DOHH2 (cell line): ENCODE results near the gene GLS.

Source experiments
- H3F3A ChIP-seq: fragments of 200-600 bp; sonication (generic), shearing (Covaris generic); 2 replicates; pipeline ENCODE4 v1.6.0; 2016; ENCODE audit warnings: antibody characterized with exemption, mild to moderate bottlenecking; ENCODE audit not compliant: control insufficient read depth, insufficient read depth
- H3K27ac ChIP-seq: fragments of 200-600 bp; sonication (generic); 2 replicates; pipeline ENCODE4 v1.5.1; 2014; ENCODE audit warnings: low read depth, mild to moderate bottlenecking, low read length, moderate library complexity
- H3K27me3 ChIP-seq: fragments of 200-600 bp; sonication (generic); 2 replicates; pipeline ENCODE4 v1.6.1; 2014; ENCODE audit warnings: mild to moderate bottlenecking, low read length, mixed read lengths; ENCODE audit not compliant: control insufficient read depth
- H3K36me3 ChIP-seq: fragments of 200-600 bp; sonication (generic); 2 replicates; pipeline ENCODE4 v1.6.1; 2014; ENCODE audit warnings: mild to moderate bottlenecking, low read length, moderate library complexity, mixed read lengths; ENCODE audit not compliant: control insufficient read depth
- H3K4me1 ChIP-seq: fragments of 200-600 bp; sonication (generic); 2 replicates; pipeline ENCODE4 v1.6.1; 2014; ENCODE audit warnings: mild to moderate bottlenecking, low read length, mixed read lengths; ENCODE audit not compliant: control insufficient read depth
- H3K4me2 ChIP-seq: fragments of 200-600 bp; sonication (generic); 2 replicates; pipeline ENCODE4 v1.6.0; 2014; ENCODE audit warnings: mild to moderate bottlenecking, low read length, moderate library complexity
- H3K4me3 ChIP-seq: fragments of 200-600 bp; sonication (generic); 2 replicates; pipeline ENCODE4 v1.5.1; 2014; ENCODE audit warnings: mild to moderate bottlenecking, low read length, mixed read lengths
- H3K79me2 ChIP-seq: fragments of 200-600 bp; sonication (generic); 2 replicates; pipeline ENCODE4 v1.6.1; 2014; ENCODE audit warnings: mild to moderate bottlenecking, low read length, mixed read lengths; ENCODE audit not compliant: control insufficient read depth
- H3K9me2 ChIP-seq: fragments of 200-600 bp; sonication (generic); replicated peaks from 2 replicates; pipeline ENCODE4 v1.6.1; 2014; ENCODE audit warnings: mild to moderate bottlenecking, low read length, mixed read lengths; ENCODE audit not compliant: control insufficient read depth
- H3K9me3 ChIP-seq: fragments of 200-600 bp; sonication (generic); 2 replicates; pipeline ENCODE4 v1.6.1; 2014; ENCODE audit warnings: antibody characterized with exemption, low read length, mixed read lengths; ENCODE audit not compliant: control insufficient read depth, insufficient read depth
- H4K20me1 ChIP-seq: fragments of 200-600 bp; sonication (generic); 2 replicates; pipeline ENCODE4 v1.6.0; 2014; ENCODE audit warnings: low read depth, mild to moderate bottlenecking, antibody characterized with exemption, low read length, moderate library complexity; ENCODE audit not compliant: control insufficient read depth, insufficient read depth
- CTCF ChIP-seq: fragments of 200-600 bp; sonication (generic); IDR thresholded peaks from one replicate; pipeline ENCODE4 v1.5.1; 2014; ENCODE audit warnings: antibody characterized with exemption, mild to moderate bottlenecking, low read depth, low read length; ENCODE audit not compliant: poor library complexity, severe bottlenecking
- EZH2phosphoT487 ChIP-seq: fragments of 200-600 bp; sonication (generic); IDR thresholded peaks from 2 replicates; pipeline ENCODE4 v1.6.1; 2017; ENCODE audit warnings: borderline replicate concordance, mild to moderate bottlenecking, antibody characterized with exemption, low read length, moderate library complexity, mixed read lengths

GLS gene

GRCh38 chr2:190863946-190864345 is 16.7 kb upstream of the GLS start:
- no peak overlapping the region for H3K4me3 ChIP-seq
- no peaks in the 10 kb centered on the region for H3F3A ChIP-seq

GRCh38 chr2:190864375-190864774 is 16.2 kb upstream of the GLS start:
- TF ChIP-seq EZH2phosphoT487: no peak
- no peak for TF ChIP-seq CTCF
- Histone ChIP-seq H3K27me3 (no peaks in the 10 kb centered on the region), H3K4me3 (no peak overlapping the region), H3F3A (no peaks in the 10 kb centered on the region), H3K27ac (no peak overlapping the region), H4K20me1 (no peaks in the 10 kb centered on the region), H3K9me3 (no peaks in the 10 kb centered on the region), H3K4me1 (no peaks in the 10 kb centered on the region), H3K9me2 (no peaks in the 10 kb centered on the region), H3K4me2 (no peak overlapping the region), H3K36me3 (no peaks in the 10 kb centered on the region), H3K79me2 (no peaks in the 10 kb centered on the region)

More at GRCh38 chr2:190863946-190864345, 16.7 kb upstream of the GLS start:
- no peaks in the 10 kb centered on the region for H3K4me1 ChIP-seq
- TF ChIP-seq CTCF (no peak), EZH2phosphoT487 (no peak)
- H3K27ac ChIP-seq: no peak overlapping the region
- no peaks in the 10 kb centered on the region for H3K9me3 ChIP-seq
- H3K4me2 ChIP-seq: no peak overlapping the region
- H3K27me3 ChIP-seq: no peaks in the 10 kb centered on the region
- no peaks in the 10 kb centered on the region for H3K9me2 ChIP-seq
- no peaks in the 10 kb centered on the region for H3K36me3 ChIP-seq
- H3K79me2 ChIP-seq: no peaks in the 10 kb centered on the region
- no peaks in the 10 kb centered on the region for H4K20me1 ChIP-seq

GRCh38 chr2:190867212-190867611 is 13.4 kb upstream of the GLS start:
- no peaks in the 10 kb centered on the region for H3K4me1 ChIP-seq
- no peaks in the 10 kb centered on the region for H3K36me3 ChIP-seq
- no peaks in the 10 kb centered on the region for H3K9me2 ChIP-seq
- H3K9me3 ChIP-seq: no peaks in the 10 kb centered on the region
- H3K27ac ChIP-seq: no peak overlapping the region
- no peak overlapping the region for H3K4me3 ChIP-seq
- no peaks in the 10 kb centered on the region for H3K27me3 ChIP-seq
- TF ChIP-seq EZH2phosphoT487 (no peak), CTCF (no peak)
- H4K20me1 ChIP-seq: no peaks in the 10 kb centered on the region
- no peaks in the 10 kb centered on the region for H3F3A ChIP-seq
- H3K4me2 ChIP-seq: no peak overlapping the region
- H3K79me2 ChIP-seq: no peaks in the 10 kb centered on the region

GRCh38 chr2:190867832-190868231 is 12.8 kb upstream of the GLS start:
- Histone ChIP-seq H3K4me3 (no peak overlapping the region), H4K20me1 (no peaks in the 10 kb centered on the region), H3K79me2 (no peaks in the 10 kb centered on the region), H3F3A (no peaks in the 10 kb centered on the region), H3K4me1 (no peaks in the 10 kb centered on the region), H3K9me3 (no peaks in the 10 kb centered on the region), H3K27me3 (no peaks in the 10 kb centered on the region), H3K4me2 (no peak overlapping the region), H3K36me3 (no peaks in the 10 kb centered on the region), H3K9me2 (no peaks in the 10 kb centered on the region), H3K27ac (no peak overlapping the region)
- no peak for TF ChIP-seq CTCF
- no peak for TF ChIP-seq EZH2phosphoT487
